ENCODE data around the gene SHISA9.

SHISA9 gene

GRCh38 chr16:12951976-12952375 is 50.6 kb downstream of the SHISA9 start:
- DNase-seq (ENCODE audit: low read depth) = no peak

DNA sequence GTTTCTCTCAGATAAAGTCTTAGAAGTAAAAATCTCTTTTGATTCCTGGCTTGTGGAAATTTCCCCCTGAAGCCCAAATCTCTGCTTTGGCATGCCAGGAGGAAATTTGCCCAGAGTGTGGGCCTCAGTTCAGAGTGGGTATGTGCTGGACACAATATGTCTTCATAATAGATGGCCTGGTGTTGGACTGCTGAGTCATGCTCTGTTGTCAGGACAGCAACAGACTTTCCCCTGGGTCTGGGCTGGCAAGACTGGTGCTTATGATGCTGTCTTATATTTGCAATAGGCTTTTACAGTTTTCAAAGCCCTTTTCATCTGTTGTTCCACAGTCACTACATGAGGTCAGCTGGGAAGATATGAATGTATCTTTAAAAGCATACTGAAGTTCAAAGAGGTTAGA is 57.0 kb downstream of the SHISA9 start:
- DNase-seq (ENCODE audit: low read depth) = no peak

DNA sequence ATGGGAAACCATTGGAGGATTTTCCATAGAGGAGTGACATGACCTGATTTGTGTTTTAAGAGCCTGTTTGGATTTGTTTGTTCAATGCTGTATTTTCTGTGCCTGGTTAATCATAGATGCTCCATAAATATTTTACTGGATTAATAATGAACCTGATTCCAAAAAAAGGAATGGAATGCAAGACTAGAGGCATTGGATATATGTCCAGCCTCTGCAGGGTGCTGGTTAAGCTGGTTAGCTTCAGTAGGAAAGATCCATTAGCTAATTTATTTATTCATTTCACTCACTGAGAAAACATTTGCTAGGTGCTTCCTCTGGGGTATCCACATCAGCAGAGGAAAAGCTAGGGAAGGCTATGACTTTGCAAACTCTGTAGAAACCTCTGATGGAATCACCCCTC is 57.7 kb downstream of the SHISA9 start:
- DNase-seq (ENCODE audit: low read depth) = no peak

GRCh38 chr16:12961626-12962025 is 60.2 kb downstream of the SHISA9 start:
- DNase-seq (ENCODE audit: low read depth) = no peak

DNA sequence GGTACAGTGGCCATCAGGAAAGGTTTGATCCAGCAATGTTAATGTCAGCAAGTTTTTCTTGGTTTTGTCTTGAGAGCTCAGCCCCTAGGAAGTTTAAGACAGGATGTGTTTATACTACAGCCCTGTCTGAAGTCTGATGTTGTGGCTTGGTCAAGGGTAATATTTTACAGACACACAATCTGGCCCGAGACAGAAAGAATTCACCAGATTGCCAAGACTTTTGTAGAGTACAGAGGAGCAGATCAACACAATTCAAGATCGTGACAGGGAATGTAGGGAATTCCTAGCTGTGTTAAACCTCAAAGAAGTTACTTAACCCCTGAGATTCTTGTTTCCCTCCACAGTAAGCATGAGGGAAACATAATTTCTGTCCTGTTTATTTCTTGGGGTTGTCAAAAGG is 63.1 kb downstream of the SHISA9 start:
- no peak for DNase-seq (ENCODE audit: low read depth)

- no peak for DNase-seq (ENCODE audit: low read depth)
Observed at GRCh38 chr16:12965274-12965804, 63.9 kb downstream of the SHISA9 start.

GRCh38 chr16:12971241-12971640 is 69.8 kb downstream of the SHISA9 start:
- no peak for DNase-seq (ENCODE audit: low read depth)

DNA sequence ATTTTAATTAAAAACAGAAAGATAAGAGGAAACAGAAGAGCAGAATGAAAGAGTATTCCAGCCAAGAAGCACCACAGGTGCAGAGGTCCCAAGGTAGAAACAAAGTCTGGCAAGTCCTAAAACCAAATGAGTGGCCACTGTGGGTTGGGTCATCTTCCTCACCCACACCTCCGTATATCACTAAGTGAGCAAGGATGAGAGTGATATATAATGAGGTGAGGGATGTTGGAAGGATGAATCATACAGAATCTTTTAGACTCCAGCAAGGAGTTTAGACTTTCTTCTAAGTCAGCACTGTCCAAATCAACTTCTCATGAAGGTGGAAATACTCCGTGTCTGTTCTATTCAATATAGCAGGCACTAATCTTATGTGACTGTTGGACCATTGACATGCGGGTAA is 70.8 kb downstream of the SHISA9 start:
- DNase-seq (ENCODE audit: low read depth) = no peak

DNA sequence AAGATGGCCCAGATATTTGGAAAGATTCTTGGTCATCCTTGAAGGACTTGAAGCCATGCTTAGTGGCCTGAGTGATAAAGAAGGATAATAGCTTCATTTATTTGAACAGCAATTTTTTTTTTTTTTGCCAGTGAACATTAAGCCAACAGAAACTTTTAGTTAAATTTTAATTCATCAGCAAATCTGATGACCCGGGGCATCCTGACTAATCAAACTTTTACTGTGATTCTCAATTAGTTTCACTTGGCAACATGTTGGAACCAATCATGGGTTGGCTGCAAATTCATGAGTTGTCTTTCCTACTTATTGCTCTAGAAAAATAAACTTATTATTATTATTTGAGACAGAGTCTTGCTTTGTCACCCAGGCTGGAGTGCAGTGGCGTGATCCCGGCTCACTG is 74.4 kb downstream of the SHISA9 start:
- no peak for DNase-seq (ENCODE audit: low read depth)

DNA sequence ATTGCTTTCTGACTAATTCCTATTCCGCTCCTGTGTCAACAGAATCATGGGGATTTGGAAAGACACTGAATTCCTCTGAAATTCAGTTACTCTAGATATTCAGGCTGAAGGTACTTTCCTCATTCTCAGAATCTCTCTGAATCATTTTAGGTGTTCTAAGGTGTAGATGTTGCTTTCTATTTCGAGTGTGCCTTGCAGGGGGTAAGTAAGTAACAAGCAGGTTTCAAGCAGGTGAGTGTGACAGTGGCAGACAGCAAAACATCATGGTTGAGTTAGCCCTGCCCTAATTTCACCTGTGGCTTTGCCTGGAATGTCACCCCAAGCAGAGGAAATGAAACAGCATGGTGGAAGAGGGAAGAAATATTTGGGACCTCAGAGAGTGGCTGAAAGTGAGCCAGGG is 75.1 kb downstream of the SHISA9 start:
- no peak for DNase-seq (ENCODE audit: low read depth)

DNA sequence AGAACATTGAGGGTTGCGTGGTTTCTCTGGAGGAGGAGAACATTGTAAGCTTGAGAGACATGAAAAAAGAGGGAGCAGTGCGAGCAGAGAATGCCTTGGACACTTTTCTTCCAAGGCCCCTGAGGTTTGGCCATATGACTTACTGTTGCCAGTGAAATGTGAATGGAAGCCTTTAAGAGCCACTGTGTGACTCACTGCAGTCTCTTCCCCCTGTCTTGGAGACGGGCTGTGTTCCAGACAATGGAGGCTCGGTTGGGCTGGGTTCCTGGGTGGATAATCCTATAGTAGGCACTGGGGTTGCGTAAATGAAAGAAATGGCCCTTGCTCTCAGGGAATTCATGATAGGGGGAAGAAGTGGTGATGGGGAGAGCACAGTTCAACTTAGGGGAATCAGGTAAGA is 75.5 kb downstream of the SHISA9 start:
- DNase-seq (ENCODE audit: low read depth) = no peak

GRCh38 chr16:12985516-12985915 is 84.1 kb downstream of the SHISA9 start:
- DNase-seq (ENCODE audit: low read depth) = no peak

GRCh38 chr16:12988071-12988470 is 86.7 kb downstream of the SHISA9 start:
- DNase-seq (ENCODE audit: low read depth) = no peak

- DNase-seq (ENCODE audit: low read depth) = no peak
Observed at GRCh38 chr16:12992066-12992465, 90.7 kb downstream of the SHISA9 start.

GRCh38 chr16:12994402-12994801 is 93.0 kb downstream of the SHISA9 start:
- DNase-seq (ENCODE audit: low read depth) = no peak

GRCh38 chr16:12995721-12996372 is 94.4 kb downstream of the SHISA9 start:
- no peak for DNase-seq (ENCODE audit: low read depth)

DNA sequence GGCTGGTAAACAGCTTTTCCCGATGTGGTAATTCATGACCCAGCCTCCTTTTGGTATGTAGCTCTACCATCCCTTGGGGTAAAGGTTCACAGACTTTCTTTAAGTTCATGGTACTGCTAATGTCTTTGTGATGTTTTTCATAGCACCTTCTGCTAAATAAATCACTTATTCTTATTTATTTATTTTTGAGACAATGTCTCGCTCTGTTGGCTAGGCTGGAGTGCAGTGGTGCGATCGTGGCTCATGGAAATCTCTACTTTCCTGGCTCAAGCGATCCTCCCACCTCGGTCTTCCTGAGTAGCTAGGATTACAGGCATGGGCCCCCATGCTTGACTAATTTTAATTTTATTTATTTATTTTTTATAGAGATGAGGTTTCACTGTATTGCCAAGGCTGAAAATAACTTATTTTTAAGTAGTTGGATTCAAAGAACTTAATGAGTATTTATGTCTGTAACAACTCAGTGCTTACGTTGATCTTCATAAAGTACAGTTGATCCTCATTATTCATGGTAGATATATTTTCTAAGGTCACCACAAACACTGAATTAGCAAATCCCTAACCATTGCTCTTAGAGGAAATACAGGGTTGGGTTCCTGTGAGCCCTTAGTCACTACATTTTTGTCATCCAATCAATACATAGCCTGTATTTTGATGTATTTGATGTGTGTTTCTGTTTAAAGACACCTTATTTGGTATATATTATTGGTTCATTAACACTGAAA is 97.1 kb downstream of the SHISA9 start:
- DNase-seq (ENCODE audit: low read depth) = no peak

GRCh38 chr16:12999368-12999767 is 98.0 kb downstream of the SHISA9 start:
- no peak for DNase-seq (ENCODE audit: low read depth)

GRCh38 chr16:13005721-13006247 is 104.4 kb downstream of the SHISA9 start:
- no peak for DNase-seq (ENCODE audit: low read depth)

GRCh38 chr16:13012601-13013000 is 111.2 kb downstream of the SHISA9 start:
- DNase-seq (ENCODE audit: low read depth) = no peak

DNA sequence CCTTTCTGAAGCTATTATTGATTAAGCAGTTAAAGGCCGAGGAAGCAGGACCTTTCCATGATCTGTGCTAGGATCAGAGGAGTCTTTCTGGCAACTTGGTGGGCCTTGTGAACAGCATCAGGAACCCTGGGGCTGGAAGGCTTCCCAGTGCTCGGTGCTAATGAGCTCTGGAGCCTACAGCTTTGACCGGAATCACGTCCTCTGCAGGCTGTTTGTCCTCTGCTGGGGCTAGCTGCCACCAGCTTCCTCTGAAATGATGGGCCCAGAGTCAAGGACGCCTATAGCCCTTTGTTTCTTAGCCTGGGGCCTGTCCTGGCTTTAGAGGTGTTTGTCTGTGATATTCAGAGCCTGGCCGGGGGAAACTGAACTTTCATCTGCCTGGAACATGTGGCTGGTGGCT is 111.6 kb downstream of the SHISA9 start:
- no peak for DNase-seq (ENCODE audit: low read depth)

DNA sequence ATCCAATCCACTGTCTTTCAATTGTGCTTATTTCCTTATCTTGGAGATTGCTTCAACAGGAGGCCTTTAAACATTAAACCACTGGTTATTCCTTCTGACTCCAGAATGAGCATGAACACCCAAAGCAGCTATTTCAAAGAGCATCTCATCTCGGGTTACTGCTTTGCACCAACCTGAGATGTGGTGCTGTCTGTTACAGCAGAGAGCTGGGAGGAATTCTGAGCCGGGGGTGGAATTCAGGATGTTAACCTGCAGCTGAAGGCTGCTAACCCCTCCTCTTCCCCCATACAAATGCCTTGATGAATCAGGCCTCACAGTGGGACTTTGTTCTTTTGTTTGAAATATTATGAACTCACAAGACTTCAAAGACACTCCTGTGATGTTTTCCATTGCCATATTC is 113.1 kb downstream of the SHISA9 start:
- DNase-seq (ENCODE audit: low read depth) = no peak

GRCh38 chr16:13018026-13018425 is 116.6 kb downstream of the SHISA9 start:
- no peak for DNase-seq (ENCODE audit: low read depth)

All from activated T-cell treated with anti-CD3 and anti-CD28 coated beads for 24 hours (primary cell).